GM12878 (cell line): Measurements from ENCODE around the gene CAMK2A.

Experiments
- ATF7 ChIP-seq: fragments of 450-650 bp; IDR thresholded peaks from 2 replicates; pipeline ENCODE4 v1.6.1; 2016; ENCODE audit warnings: low read depth, mild to moderate bottlenecking
- CBX3 ChIP-seq: fragments of 200-600 bp; sonication (generic); IDR thresholded peaks from 2 replicates; pipeline ENCODE4 v1.6.1; 2016; ENCODE audit warnings: low read depth, borderline replicate concordance
- CTCF ChIP-seq, 3 experiments: IDR thresholded peaks in 2 of 3; conservative IDR thresholded peaks in 1 of 3; 2 replicates each; pipeline ENCODE4 v1.5.1; 2011; ENCODE audit warnings: low read depth in 3 of 3, low read length in 3 of 3, mild to moderate bottlenecking in 3 of 3, control low read depth in 2 of 3, moderate library complexity in 2 of 3, inconsistent platforms in 1 of 3, mixed read lengths in 1 of 3; ENCODE audit not compliant: control insufficient read depth in 2 of 3, insufficient read depth in 1 of 3; ENCODE audit errors: extremely low read depth in 1 of 3
- EGR1 ChIP-seq, 2 experiments: IDR thresholded peaks; 1 replicate in 1 of 2; 2 replicates in 1 of 2; pipeline ENCODE4 v1.6.1; 2011 to 2012; ENCODE audit warnings: low read depth in 2 of 2, low read length in 2 of 2, borderline replicate concordance in 1 of 2, mild to moderate bottlenecking in 1 of 2, moderate library complexity in 1 of 2
- POLR2AphosphoS5 ChIP-seq: IDR thresholded peaks from 2 replicates; pipeline ENCODE4 v1.6.1; 2011; ENCODE audit warnings: mild to moderate bottlenecking, low read length, inconsistent platforms
- TF ChIP-seq, protein P1 (sequence below): fragments of 450-650 bp; IDR thresholded peaks from 2 replicates; pipeline ENCODE4 v1.6.1; 2017; ENCODE audit warnings: borderline replicate concordance

GRCh38 chr5:150313501-150313900 is 23.9 kb upstream of the CAMK2A start:
- TF ChIP-seq CTCF (IDR thresholded peaks at IDR 0.05 in 2 of 3, conservative IDR thresholded peaks at IDR 0.05 in 1 of 3; ENCODE audit: control insufficient read depth in 2 of 3, extremely low read depth in 1 of 3, insufficient read depth in 1 of 3, low read depth in 3 of 3, low read length in 3 of 3) (no peak), EGR1 (IDR thresholded peaks at IDR 0.05; ENCODE audit: borderline replicate concordance in 1 of 2, low read depth in 2 of 2, low read length in 2 of 2) (no peak), POLR2AphosphoS5 (no peak), ATF7 (no peak), CBX3 (no peak)
- TF ChIP-seq, protein P1, sequence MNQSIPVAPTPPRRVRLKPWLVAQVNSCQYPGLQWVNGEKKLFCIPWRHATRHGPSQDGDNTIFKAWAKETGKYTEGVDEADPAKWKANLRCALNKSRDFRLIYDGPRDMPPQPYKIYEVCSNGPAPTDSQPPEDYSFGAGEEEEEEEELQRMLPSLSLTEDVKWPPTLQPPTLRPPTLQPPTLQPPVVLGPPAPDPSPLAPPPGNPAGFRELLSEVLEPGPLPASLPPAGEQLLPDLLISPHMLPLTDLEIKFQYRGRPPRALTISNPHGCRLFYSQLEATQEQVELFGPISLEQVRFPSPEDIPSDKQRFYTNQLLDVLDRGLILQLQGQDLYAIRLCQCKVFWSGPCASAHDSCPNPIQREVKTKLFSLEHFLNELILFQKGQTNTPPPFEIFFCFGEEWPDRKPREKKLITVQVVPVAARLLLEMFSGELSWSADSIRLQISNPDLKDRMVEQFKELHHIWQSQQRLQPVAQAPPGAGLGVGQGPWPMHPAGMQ = no peak
